GM12873 (cell line): ENCODE measurements around the gene TFDP2.

Experiments used
- TF ChIP-seq, protein P1 (sequence below): IDR thresholded peaks from 2 replicates; pipeline ENCODE4 v1.5.1; 2012; ENCODE audit warnings: low read depth, mild to moderate bottlenecking, moderate library complexity, low read length, control low read depth; ENCODE audit not compliant: insufficient read depth; ENCODE audit errors: missing control alignments

TFDP2 gene

DNA sequence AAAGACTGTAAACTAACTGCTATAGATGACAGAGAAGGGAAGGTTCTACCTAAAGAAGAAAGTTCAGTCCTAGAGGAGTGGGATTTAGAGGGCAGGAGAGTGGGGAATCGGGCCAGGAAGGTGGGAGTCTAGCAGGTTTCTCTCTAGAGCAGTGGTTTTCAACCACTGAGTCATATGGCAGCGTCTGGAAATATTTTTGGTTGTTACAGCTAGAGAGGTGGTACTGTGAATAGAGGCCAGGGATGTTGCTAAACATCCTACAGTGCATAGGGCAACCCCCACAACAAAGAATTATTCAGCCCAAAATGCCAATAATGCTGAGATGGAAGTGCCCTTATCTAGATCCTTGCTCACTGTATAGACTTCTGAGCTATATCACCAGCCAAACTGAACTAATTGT is 244.2 kb downstream of the TFDP2 start:
- TF ChIP-seq, protein P1, sequence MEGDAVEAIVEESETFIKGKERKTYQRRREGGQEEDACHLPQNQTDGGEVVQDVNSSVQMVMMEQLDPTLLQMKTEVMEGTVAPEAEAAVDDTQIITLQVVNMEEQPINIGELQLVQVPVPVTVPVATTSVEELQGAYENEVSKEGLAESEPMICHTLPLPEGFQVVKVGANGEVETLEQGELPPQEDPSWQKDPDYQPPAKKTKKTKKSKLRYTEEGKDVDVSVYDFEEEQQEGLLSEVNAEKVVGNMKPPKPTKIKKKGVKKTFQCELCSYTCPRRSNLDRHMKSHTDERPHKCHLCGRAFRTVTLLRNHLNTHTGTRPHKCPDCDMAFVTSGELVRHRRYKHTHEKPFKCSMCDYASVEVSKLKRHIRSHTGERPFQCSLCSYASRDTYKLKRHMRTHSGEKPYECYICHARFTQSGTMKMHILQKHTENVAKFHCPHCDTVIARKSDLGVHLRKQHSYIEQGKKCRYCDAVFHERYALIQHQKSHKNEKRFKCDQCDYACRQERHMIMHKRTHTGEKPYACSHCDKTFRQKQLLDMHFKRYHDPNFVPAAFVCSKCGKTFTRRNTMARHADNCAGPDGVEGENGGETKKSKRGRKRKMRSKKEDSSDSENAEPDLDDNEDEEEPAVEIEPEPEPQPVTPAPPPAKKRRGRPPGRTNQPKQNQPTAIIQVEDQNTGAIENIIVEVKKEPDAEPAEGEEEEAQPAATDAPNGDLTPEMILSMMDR = no peak

DNA sequence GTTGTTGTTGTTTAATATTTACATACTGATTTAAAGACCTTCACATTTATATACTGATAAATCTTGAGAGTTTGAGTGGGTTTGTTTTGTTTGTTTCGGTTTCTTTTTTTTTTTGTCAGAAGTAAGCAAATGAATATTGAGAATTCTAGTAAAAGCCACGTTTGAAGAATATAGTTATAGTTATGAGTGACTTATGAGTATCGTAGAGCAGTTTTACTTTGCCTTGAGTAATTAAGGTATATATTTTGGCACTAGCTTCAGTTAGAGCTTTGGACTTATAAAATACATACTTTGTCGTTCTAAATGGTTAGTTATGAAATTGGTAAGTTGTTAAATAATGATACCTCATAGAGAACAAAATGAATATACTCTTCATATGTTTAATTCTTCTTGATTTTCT is 245.1 kb downstream of the TFDP2 start:
- TF ChIP-seq, protein P1 = no peak

DNA sequence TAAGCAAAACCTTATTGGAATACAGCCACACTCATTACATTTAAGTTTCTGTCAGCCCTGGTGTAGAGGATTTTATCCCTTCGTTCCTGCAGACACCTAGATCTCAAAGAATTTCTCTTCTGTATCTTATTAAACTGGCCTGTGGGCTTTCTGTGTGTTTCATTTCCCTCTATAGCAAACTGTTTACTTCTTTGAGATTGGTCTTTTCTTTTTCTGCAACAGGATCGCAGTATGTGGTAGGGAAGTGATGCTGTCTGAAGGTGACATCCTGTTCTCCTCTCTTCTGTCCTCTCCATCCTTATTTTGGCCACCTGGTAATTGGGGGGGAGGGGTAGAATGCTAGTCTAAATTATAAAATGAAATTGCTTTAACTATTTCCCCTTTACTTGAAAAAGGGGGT is 247.4 kb downstream of the TFDP2 start:
- TF ChIP-seq, protein P1 = no peak

DNA sequence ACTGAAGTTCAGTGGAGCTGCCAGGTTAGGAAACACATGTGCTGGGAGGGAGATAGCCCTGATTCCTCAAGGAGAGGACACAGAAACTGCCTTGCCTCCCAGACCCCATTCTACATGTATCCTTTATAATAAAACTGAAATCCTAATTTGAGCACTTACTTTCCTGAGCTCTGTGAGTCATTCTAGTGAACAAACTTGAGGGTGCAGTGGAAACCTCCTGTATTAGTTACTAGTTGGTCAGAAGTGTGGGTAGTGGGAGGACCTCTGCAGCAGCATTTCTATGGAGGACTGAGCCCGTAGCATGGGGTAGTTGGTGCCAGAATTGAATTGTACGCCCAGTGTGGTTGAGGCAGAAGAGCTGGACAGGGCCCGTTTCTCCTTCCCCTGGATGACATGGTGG is 249.0 kb downstream of the TFDP2 start:
- TF ChIP-seq, protein P1 = no peak

DNA sequence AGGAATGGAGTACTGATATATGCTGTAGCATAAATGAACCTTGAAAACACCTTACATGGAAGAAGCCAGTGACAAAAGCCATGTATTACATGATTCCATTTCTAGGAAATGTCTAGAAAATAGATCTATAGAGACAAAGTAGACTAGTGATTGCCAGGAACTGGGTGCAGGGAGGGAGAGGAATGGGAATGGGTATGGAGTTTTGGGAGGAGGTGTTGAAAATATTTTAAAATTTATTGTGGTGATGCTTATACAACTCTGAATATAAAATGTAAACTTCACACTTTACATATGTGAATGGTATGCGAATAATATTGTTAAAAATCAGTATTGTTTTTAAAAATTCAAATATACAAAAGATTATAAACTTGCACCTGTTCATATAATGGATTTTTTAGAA is 250.4 kb downstream of the TFDP2 start:
- TF ChIP-seq, protein P1 = no peak

DNA sequence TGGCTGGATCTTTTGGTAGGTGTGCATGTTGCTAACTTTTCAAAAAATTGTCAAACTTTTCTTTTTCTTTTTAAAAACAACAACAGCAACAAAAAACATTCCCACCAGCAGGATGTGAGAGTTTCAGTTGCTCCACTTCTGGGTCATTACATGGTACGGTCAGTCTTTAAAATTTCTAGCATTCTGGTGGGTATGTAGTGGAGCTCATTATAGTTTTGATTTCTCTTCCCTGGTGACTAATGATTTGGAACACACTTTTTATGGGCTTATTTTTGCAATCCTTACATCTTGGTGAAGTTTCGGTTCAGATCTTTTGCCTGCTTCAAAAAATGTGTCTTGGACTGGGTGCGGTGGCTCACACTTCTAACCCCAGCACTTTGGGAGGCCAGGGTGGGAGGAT is 253.6 kb downstream of the TFDP2 start:
- TF ChIP-seq, protein P1 = no peak

DNA sequence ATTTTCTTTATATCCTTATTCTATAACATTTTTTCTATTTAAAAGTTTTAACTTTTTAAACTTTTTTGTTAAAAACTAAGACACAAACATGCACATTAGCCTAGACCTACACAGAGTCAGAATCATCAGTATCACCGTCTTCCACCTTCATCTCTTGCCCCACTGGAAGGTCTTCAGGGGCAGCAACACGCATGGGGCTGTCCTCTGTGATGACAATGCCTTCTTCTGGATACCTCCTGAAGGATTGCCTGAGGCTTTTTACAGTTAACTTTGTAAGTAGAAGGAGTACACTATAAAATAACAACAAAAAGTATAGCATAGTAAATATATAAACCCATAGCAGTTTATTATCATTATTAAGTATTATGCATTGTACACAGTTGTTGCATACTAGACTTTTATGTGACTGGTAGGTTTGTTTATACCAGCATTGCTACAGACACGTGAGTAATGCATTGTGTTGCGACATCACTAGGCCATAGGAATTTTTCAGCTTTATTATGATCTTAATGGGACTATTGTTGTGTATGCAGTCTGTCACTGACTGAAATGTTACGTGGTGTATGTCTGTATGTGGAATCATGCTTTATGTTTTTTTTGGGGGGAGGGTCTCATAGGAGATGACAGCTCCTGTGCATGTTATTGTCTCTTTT is 254.7 kb downstream of the TFDP2 start:
- TF ChIP-seq, protein P1 = no peak
